SK-N-SH (cell line): ENCODE data around the gene HLA-DOA. TPM values are rescaled to one million over a fixed set of nuclear protein-coding genes. Genes with fewer than 3 reads are reported as not detected.

Experiments
- CTCF ChIA-PET: fragments of 300-600, 350-600 bp; formaldehyde crosslinking; extraction: SDS; loops from one replicate; lab custom pipeline; 2021; lab: Yijun Ruan, JAX
- POLR2A ChIA-PET: fragments of 350-600 bp; sonication (Branson Sonifier 250); formaldehyde crosslinking; extraction: SDS; loops from one replicate; lab custom pipeline; 2020; ENCODE audit warnings: antibody characterized with exemption, inconsistent platforms; lab: Yijun Ruan, JAX
- DNase-seq: peaks from one replicate; pipeline ENCODE4 v3.0.0; 2012
- H2AFZ ChIP-seq: fragments of 200-600 bp; sonication (generic); 2 replicates; pipeline ENCODE4 v1.8.1; 2016; ENCODE audit warnings: antibody characterized with exemption, mild to moderate bottlenecking, low read depth
- H3F3A ChIP-seq: fragments of 200-600 bp; sonication (generic); replicated peaks from 2 replicates; pipeline ENCODE3; 2016; ENCODE audit warnings: antibody characterized with exemption, mild to moderate bottlenecking; ENCODE audit not compliant: insufficient read depth
- H3K27ac ChIP-seq, 2 experiments: fragments of 200-500 bp in 1 of 2; fragments of 200-600 bp in 1 of 2; sonication (Bioruptor generic) in 1 of 2; sonication (generic), shearing (Covaris generic) in 1 of 2; 2 replicates each; pipeline versions ENCODE4 v1.5.1 to v1.6.1; 2014 to 2016; ENCODE audit warnings: low read depth in 2 of 2, inconsistent platforms in 1 of 2, low read length in 1 of 2, mild to moderate bottlenecking in 1 of 2, mixed read lengths in 1 of 2
- H3K27me3 ChIP-seq: fragments of 200-600 bp; sonication (generic), shearing (Covaris generic); 2 replicates; pipeline ENCODE4 v1.6.1; 2016; ENCODE audit warnings: mixed run types; ENCODE audit not compliant: insufficient read depth
- H3K36me3 ChIP-seq, 2 experiments: fragments of 200-500 bp in 1 of 2; fragments of 200-600 bp in 1 of 2; sonication (Bioruptor generic) in 1 of 2; sonication (generic) in 1 of 2; replicated peaks in 1 of 2; 2 replicates each; pipeline versions ENCODE3 to v1.5.1; 2014 to 2016; ENCODE audit warnings: low read length in 1 of 2, mild to moderate bottlenecking in 1 of 2; ENCODE audit not compliant: insufficient read depth in 2 of 2, control insufficient read depth in 1 of 2
- H3K4me1 ChIP-seq, 2 experiments: fragments of 200-500 bp in 1 of 2; fragments of 200-600 bp in 1 of 2; sonication (Bioruptor generic) in 1 of 2; sonication (generic), shearing (Covaris generic) in 1 of 2; 2 replicates each; pipeline versions ENCODE4 v1.5.1 to v1.6.1; 2014 to 2016; ENCODE audit warnings: low read depth in 1 of 2, low read length in 1 of 2, mixed run types in 1 of 2; ENCODE audit not compliant: insufficient read depth in 2 of 2, control insufficient read depth in 1 of 2
- H3K4me2 ChIP-seq: fragments of 200-600 bp; sonication (generic), shearing (Covaris generic); 2 replicates; pipeline ENCODE4 v1.6.1; 2017; ENCODE audit warnings: mixed run types
- H3K4me3 ChIP-seq, 2 experiments: fragments of 200-500 bp in 1 of 2; fragments of 200-600 bp in 1 of 2; sonication (Bioruptor generic) in 1 of 2; sonication (generic), shearing (Covaris generic) in 1 of 2; 2 replicates each; pipeline versions ENCODE4 v1.5.1 to v1.8.1; 2014 to 2016; ENCODE audit warnings: low read depth in 2 of 2, inconsistent platforms in 1 of 2, low read length in 1 of 2, mild to moderate bottlenecking in 1 of 2, mixed read lengths in 1 of 2, moderate library complexity in 1 of 2
- H3K79me2 ChIP-seq: fragments of 200-600 bp; sonication (generic); 2 replicates; pipeline ENCODE4 v1.8.1; 2017; ENCODE audit warnings: mild to moderate bottlenecking; ENCODE audit not compliant: insufficient read depth
- H3K9ac ChIP-seq: fragments of 200-600 bp; sonication (generic); 2 replicates; pipeline ENCODE4 v1.6.1; 2017; ENCODE audit warnings: mixed run types
- H3K9me2 ChIP-seq: fragments of 200-600 bp; sonication (generic); 2 replicates; pipeline ENCODE4 v1.6.1; 2017; ENCODE audit warnings: mixed run types
- H3K9me3 ChIP-seq: fragments of 200-600 bp; sonication (generic); 2 replicates; pipeline ENCODE4 v1.6.1; 2017; ENCODE audit warnings: mixed run types, mild to moderate bottlenecking, moderate library complexity
- H4K20me1 ChIP-seq: fragments of 200-600 bp; sonication (generic); 2 replicates; pipeline ENCODE4 v1.6.1; 2017; ENCODE audit warnings: mild to moderate bottlenecking, mixed run types; ENCODE audit not compliant: insufficient read depth
- EP300 ChIP-seq, 2 experiments: IDR thresholded peaks; 2 replicates each; pipeline versions ENCODE4 v1.4.0 to v1.6.1; 2012; ENCODE audit warnings: borderline replicate concordance in 1 of 2, low read depth in 1 of 2, low read length in 1 of 2
- GABPA ChIP-seq: IDR thresholded peaks from 2 replicates; pipeline ENCODE4 v1.4.0; 2012; ENCODE audit warnings: low read depth, mild to moderate bottlenecking
- GATA2 ChIP-seq: sonication (generic); formaldehyde crosslinking; IDR thresholded peaks from 2 replicates; pipeline ENCODE4 v1.5.0; 2020; ENCODE audit warnings: mild to moderate bottlenecking, missing genetic modification reagents
- JUND ChIP-seq: IDR thresholded peaks from 2 replicates; pipeline ENCODE4 v1.4.0; 2012
- MXI1 ChIP-seq: IDR thresholded peaks from 2 replicates; pipeline ENCODE4 v1.6.1; 2012; ENCODE audit warnings: mild to moderate bottlenecking, low read depth, low read length, improper control_type of control experiment
- POLR2AphosphoS5 ChIP-seq: IDR thresholded peaks from 2 replicates; pipeline ENCODE4 v1.6.1; 2012; ENCODE audit warnings: low read depth, low read length
- RCOR1 ChIP-seq: fragments of 150-350 bp; IDR thresholded peaks from 2 replicates; pipeline ENCODE4 v1.6.1; 2017; ENCODE audit warnings: antibody characterized with exemption, low read length
- SIN3A ChIP-seq: IDR thresholded peaks from 2 replicates; pipeline ENCODE4 v1.6.1; 2012; ENCODE audit warnings: low read depth, mild to moderate bottlenecking, low read length, moderate library complexity, borderline replicate concordance
- TEAD4 ChIP-seq: IDR thresholded peaks from 2 replicates; pipeline ENCODE4 v1.4.0; 2012; ENCODE audit warnings: mild to moderate bottlenecking, borderline replicate concordance; ENCODE audit not compliant: insufficient read depth
- YY1 ChIP-seq: IDR thresholded peaks from 2 replicates; pipeline ENCODE4 v1.4.0; 2012; ENCODE audit warnings: low read depth, mild to moderate bottlenecking
- ZBTB33 ChIP-seq: IDR thresholded peaks from 2 replicates; pipeline ENCODE4 v1.4.0; 2012; ENCODE audit warnings: low read depth, borderline replicate concordance
- WGBS: methylation state at CpG from one replicate; pipeline ENCODE4 v1.1.6; 2017; ENCODE audit warnings: low lambda C conversion rate; 5-methylcytosine and 5-hydroxymethylcytosine counted together
- polyA plus RNA-seq, 3 experiments: library from polyadenylated mRNA; depleted of rRNA; stranded (reverse); fragments of >200 nt; gene quantifications; 2 replicates each; pipeline ENCODE4 v1.2.3, GENCODE V29; 2012
- TF ChIP-seq, protein P1 (sequence below): fragments of 150-350 bp; IDR thresholded peaks from 2 replicates; pipeline ENCODE4 v1.6.1; 2016; ENCODE audit warnings: mild to moderate bottlenecking, low read depth, low read length

Gene HLA-DOA
- polyA plus RNA-seq, 1 of the 3 experiments (the other 2 are of a cell fraction): not detected

- TF ChIP-seq YY1 (no peak), POLR2AphosphoS5 (no peak), ZBTB33 (no peak), GABPA (no peak), RCOR1 (no peak), MXI1 (no peak)
- TF ChIP-seq, protein P1, sequence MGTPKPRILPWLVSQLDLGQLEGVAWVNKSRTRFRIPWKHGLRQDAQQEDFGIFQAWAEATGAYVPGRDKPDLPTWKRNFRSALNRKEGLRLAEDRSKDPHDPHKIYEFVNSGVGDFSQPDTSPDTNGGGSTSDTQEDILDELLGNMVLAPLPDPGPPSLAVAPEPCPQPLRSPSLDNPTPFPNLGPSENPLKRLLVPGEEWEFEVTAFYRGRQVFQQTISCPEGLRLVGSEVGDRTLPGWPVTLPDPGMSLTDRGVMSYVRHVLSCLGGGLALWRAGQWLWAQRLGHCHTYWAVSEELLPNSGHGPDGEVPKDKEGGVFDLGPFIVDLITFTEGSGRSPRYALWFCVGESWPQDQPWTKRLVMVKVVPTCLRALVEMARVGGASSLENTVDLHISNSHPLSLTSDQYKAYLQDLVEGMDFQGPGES: no peak
These were observed 5.6 kb upstream of the HLA-DOA start (continued) for GRCh38 chr6:33014841-33015634.

DNA sequence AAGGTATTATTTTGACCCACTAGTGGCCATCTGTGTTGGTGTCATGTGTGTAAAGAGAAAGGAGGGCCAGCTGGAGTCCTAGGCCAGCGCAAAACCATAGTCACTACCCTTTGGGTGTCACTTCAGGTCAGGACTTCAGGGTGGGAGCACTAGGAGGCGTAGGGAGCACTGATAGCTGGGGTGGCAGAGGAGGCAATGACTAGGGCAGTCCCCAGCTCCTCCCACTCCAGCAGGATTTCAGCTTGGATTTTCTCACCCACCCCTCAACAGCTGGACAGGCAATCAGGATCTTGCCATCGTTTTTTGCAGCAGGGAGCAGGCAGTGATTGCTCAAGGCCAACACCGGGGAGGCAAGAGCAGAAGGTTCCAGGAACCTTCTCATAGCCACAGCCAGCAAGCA, 4.2 kb upstream of the HLA-DOA start:
- Histone ChIP-seq H3K4me1 (no peaks in the 10 kb centered on the region; a peak in 1 of 4 replicates), H3K9ac (no peak overlapping the region), H4K20me1 (no peaks in the 10 kb centered on the region), H3K27ac (no peak overlapping the region), H3K4me2 (no peak overlapping the region), H3K79me2 (no peaks in the 10 kb centered on the region), H3K9me2 (no peaks in the 10 kb centered on the region), H3K4me3 (no peak overlapping the region), H3K27me3 (peaks cover 64% of the 10 kb centered on the region), H3K36me3 (no peaks in the 10 kb centered on the region), H3F3A (no peaks in the 10 kb centered on the region), H3K9me3 (no peaks in the 10 kb centered on the region), H2AFZ (no peak overlapping the region)
- CTCF ChIA-PET: interaction anchor here (0.8 to 6.3 kb wide), 7 partner anchors 10 to 235 kb away, joined by 3 to 65 read pairs (median 6); no protein-coding TSS in a partner anchor
- 5% methylated on average over 3 of the region's 4 CpGs for WGBS
- POLR2A ChIA-PET: no interaction called here
- no peak for DNase-seq
- no peak for TF ChIP-seq SIN3A

- no peak overlapping the region for H3K27ac ChIP-seq
- H3F3A ChIP-seq: no peaks in the 10 kb centered on the region
- ChIA-PET CTCF (interaction anchor here (0.6 to 1.4 kb wide), 5 partner anchors 9 to 894 kb away, joined by 3 to 6 read pairs (median 3); no protein-coding TSS in a partner anchor), POLR2A (no interaction called here)
- peaks cover 60% of the 10 kb centered on the region for H3K27me3 ChIP-seq
- no peak for DNase-seq
- no peaks in the 10 kb centered on the region; a peak in 1 of 4 replicates for H3K4me1 ChIP-seq
- whole genome bisulfite sequencing: 61% methylated on average over 7 of the region's 7 CpGs
- H3K4me2 ChIP-seq: no peak overlapping the region
- H3K9ac ChIP-seq: no peak overlapping the region
- no peak overlapping the region for H3K4me3 ChIP-seq
- H2AFZ ChIP-seq: no peak overlapping the region
- no peaks in the 10 kb centered on the region for H4K20me1 ChIP-seq
- TF ChIP-seq EP300 (IDR thresholded peaks at IDR 0.05; ENCODE audit: borderline replicate concordance in 1 of 2, low read depth in 1 of 2, low read length in 1 of 2): no peak
- TF ChIP-seq JUND: no peak
- no peak for TF ChIP-seq GATA2 (CRISPR knock-in tag)
- no peak for TF ChIP-seq TEAD4
- TF ChIP-seq, protein P1: no peak
- H3K79me2 ChIP-seq: no peaks in the 10 kb centered on the region
- no peaks in the 10 kb centered on the region for H3K36me3 ChIP-seq
- H3K9me2 ChIP-seq: no peaks in the 10 kb centered on the region
- no peaks in the 10 kb centered on the region for H3K9me3 ChIP-seq
These were observed 965 bp upstream of the HLA-DOA start for GRCh38 chr6:33010356-33010755.
